Fibroblast of skin of scalp (primary cell): Measurements from ENCODE around the gene NHLRC3. TPM values are rescaled to one million over a fixed set of nuclear protein-coding genes. Genes with fewer than 3 reads are reported as not detected.
"Not testable (repeated sequence)": the region's sequence is repeated elsewhere in the genome, so short reads cannot be mapped to it uniquely, and the experiment has no call there.

ENCODE experiments used
- DNase-seq: peaks from one replicate; pipeline ENCODE4 v3.0.0-alpha.2; 2013
- polyA plus RNA-seq, 2 experiments: library from polyadenylated mRNA; unstranded; fragments of 120-200 nt; gene quantifications; one replicate each; pipeline ENCODE4 v1.2.1, GENCODE V29; 2013; ENCODE audit not compliant: insufficient read length in 2 of 2

NHLRC3 gene
- polyA plus RNA-seq (2013, experiment 1 of 2; ENCODE audit: insufficient read length), result 7.1 TPM
- polyA plus RNA-seq (2013, experiment 2 of 2; ENCODE audit: insufficient read length), result 8.4 TPM

GRCh38 chr13:39037880-39038568 is at the start of gene NHLRC3, which contains the start of gene PROSER1:
Gene NHLRC3, plus strand, starts transcription at chr13:39038456. Its CDS starts 184 bp downstream, at chr13:39038640.
Gene PROSER1, minus strand, starts transcription at chr13:39038089. Its CDS starts 847 bp downstream, at chr13:39037242.
- DNase-seq, result peak; percentile 96

GRCh38 chr13:38990693-38991092 is 47.6 kb upstream of the NHLRC3 start, which contains the start of gene STOML3:
Gene STOML3, minus strand, starts transcription at chr13:38990831. Its CDS starts 110 bp downstream, at chr13:38990721.
- DNase-seq, result peak; percentile 7

- DNase-seq, result no peak
Observed at GRCh38 chr13:38993381-38993780, 44.9 kb upstream of the NHLRC3 start.

- DNase-seq, result no peak
Observed at GRCh38 chr13:38998739-38999138, 39.5 kb upstream of the NHLRC3 start.

GRCh38 chr13:39006371-39007111 is 31.7 kb upstream of the NHLRC3 start:
- not testable (repeated sequence) for DNase-seq

- no peak for DNase-seq
Observed at GRCh38 chr13:39012608-39013007, 25.6 kb upstream of the NHLRC3 start.

GRCh38 chr13:39013462-39013861 is 24.8 kb upstream of the NHLRC3 start:
- DNase-seq, result no peak

GRCh38 chr13:39016087-39016486 is 22.2 kb upstream of the NHLRC3 start:
- DNase-seq, result no peak

GRCh38 chr13:39016787-39017186 is 21.5 kb upstream of the NHLRC3 start:
- DNase-seq, result peak; percentile 6

- DNase-seq, result no peak
Observed at GRCh38 chr13:39020853-39021462, 17.3 kb upstream of the NHLRC3 start.

GRCh38 chr13:39023316-39023715 is 14.9 kb upstream of the NHLRC3 start:
- DNase-seq, result no peak

GRCh38 chr13:39023761-39024160 is 14.5 kb upstream of the NHLRC3 start:
- DNase-seq, result no peak

GRCh38 chr13:39025433-39025839 is 12.8 kb upstream of the NHLRC3 start:
- DNase-seq, result no peak

- DNase-seq, result no peak
Observed at GRCh38 chr13:39032150-39032549, 6.1 kb upstream of the NHLRC3 start.

- no peak for DNase-seq
Observed at GRCh38 chr13:39034085-39034484, 4.2 kb upstream of the NHLRC3 start.

GRCh38 chr13:39035204-39035603 is 3.1 kb upstream of the NHLRC3 start:
- no peak for DNase-seq

- DNase-seq, result no peak
Observed at GRCh38 chr13:39035799-39036198, 2.5 kb upstream of the NHLRC3 start.

- peak; percentile 4 for DNase-seq
Observed at GRCh38 chr13:39036212-39036611, 2.0 kb upstream of the NHLRC3 start.

- no peak for DNase-seq
Observed at GRCh38 chr13:39037410-39037879, 811 bp upstream of the NHLRC3 start.

- peak; percentile 23 for DNase-seq
Observed at GRCh38 chr13:39038569-39039030, 344 bp downstream of the NHLRC3 start.

GRCh38 chr13:39039041-39039440 is 785 bp downstream of the NHLRC3 start:
- no peak for DNase-seq

GRCh38 chr13:39040206-39040605 is 1.9 kb downstream of the NHLRC3 start:
- no peak for DNase-seq

- DNase-seq, result no peak
Observed at GRCh38 chr13:39044536-39044935, 6.3 kb downstream of the NHLRC3 start.
